HepG2 (cell line): Measurements from ENCODE around the gene ZFP14. TPM values are rescaled to one million over a fixed set of nuclear protein-coding genes. Genes with fewer than 3 reads are reported as not detected.

ENCODE experiments used
- AGO2 ChIP-seq: fragments of 200-400 bp; formaldehyde crosslinking; optimal IDR thresholded peaks from 2 replicates; pipeline ENCODE3; 2017; ENCODE audit warnings: mild to moderate bottlenecking, low read depth, low read length, moderate library complexity
- ARHGAP35 ChIP-seq: sonication (generic); formaldehyde crosslinking; IDR thresholded peaks from 2 replicates; pipeline ENCODE4 v1.9.0; 2022; ENCODE audit warnings: mild to moderate bottlenecking, inconsistent platforms, moderate library complexity, missing genetic modification reagents, borderline replicate concordance
- CBX2 ChIP-seq, 2 experiments: fragments of 200-600 bp in 1 of 2; sonication (generic); formaldehyde crosslinking in 1 of 2; IDR thresholded peaks; 2 replicates each; pipeline versions ENCODE4 v1.7.0 to v1.8.1; 2018 to 2022; ENCODE audit warnings: low read depth in 2 of 2, low read length in 1 of 2, mild to moderate bottlenecking in 1 of 2, missing genetic modification reagents in 1 of 2
- DZIP1 ChIP-seq: sonication (generic); formaldehyde crosslinking; IDR thresholded peaks from 2 replicates; pipeline ENCODE4 v1.5.0; 2020; ENCODE audit warnings: mild to moderate bottlenecking, missing genetic modification reagents
- HNF4A ChIP-seq: sonication (generic); formaldehyde crosslinking; IDR thresholded peaks from 2 replicates; pipeline ENCODE4 v1.4.0; 2020; ENCODE audit warnings: missing genetic modification reagents
- MLLT10 ChIP-seq: sonication (generic); formaldehyde crosslinking; IDR thresholded peaks from 2 replicates; pipeline ENCODE4 v1.4.0; 2020; ENCODE audit warnings: missing genetic modification reagents
- PHB2 ChIP-seq: fragments of 450-650 bp; IDR thresholded peaks from 2 replicates; pipeline ENCODE4 v1.6.1; 2018; ENCODE audit not compliant: partially characterized antibody
- TFDP2 ChIP-seq: sonication (generic); formaldehyde crosslinking; IDR thresholded peaks from 2 replicates; pipeline ENCODE4 v1.4.0; 2020; ENCODE audit warnings: missing genetic modification reagents
- ZBTB7A ChIP-seq: sonication (generic); formaldehyde crosslinking; IDR thresholded peaks from 2 replicates; pipeline ENCODE4 v1.8.0; 2022; ENCODE audit warnings: mild to moderate bottlenecking, missing genetic modification reagents
- ZC3H4 ChIP-seq: sonication (generic); formaldehyde crosslinking; IDR thresholded peaks from 2 replicates; pipeline ENCODE4 v1.4.0; 2020; ENCODE audit warnings: missing genetic modification reagents, borderline replicate concordance
- ZFP62 ChIP-seq: sonication (generic); formaldehyde crosslinking; IDR thresholded peaks from 2 replicates; pipeline ENCODE4 v1.4.0; 2020; ENCODE audit warnings: missing genetic modification reagents
- ZFP90 ChIP-seq: sonication (generic); formaldehyde crosslinking; IDR thresholded peaks from 2 replicates; pipeline ENCODE4 v1.8.0; 2022; ENCODE audit warnings: missing genetic modification reagents, mild to moderate bottlenecking, inconsistent platforms, borderline replicate concordance
- ZNF10 ChIP-seq: sonication (generic); formaldehyde crosslinking; IDR thresholded peaks from 2 replicates; pipeline ENCODE4 v1.4.0; 2020; ENCODE audit warnings: mild to moderate bottlenecking, low read depth, missing genetic modification reagents, borderline replicate concordance
- ZNF230 ChIP-seq: sonication (generic); formaldehyde crosslinking; IDR thresholded peaks from 2 replicates; pipeline ENCODE4 v1.4.0; 2020; ENCODE audit warnings: mild to moderate bottlenecking, missing genetic modification reagents
- ZNF280D ChIP-seq: sonication (generic); formaldehyde crosslinking; IDR thresholded peaks from 2 replicates; pipeline ENCODE4 v1.5.1; 2020; ENCODE audit warnings: mild to moderate bottlenecking, missing genetic modification reagents
- ZNF333 ChIP-seq: sonication (generic); formaldehyde crosslinking; IDR thresholded peaks from 2 replicates; pipeline ENCODE4 v1.4.0; 2020; ENCODE audit warnings: mild to moderate bottlenecking, missing genetic modification reagents, borderline replicate concordance
- ZNF44 ChIP-seq: sonication (generic); formaldehyde crosslinking; IDR thresholded peaks from 2 replicates; pipeline ENCODE4 v1.5.1; 2020; ENCODE audit warnings: mild to moderate bottlenecking, missing genetic modification reagents
- ZNF615 ChIP-seq: sonication (generic); formaldehyde crosslinking; IDR thresholded peaks from 2 replicates; pipeline ENCODE4 v1.5.0; 2020; ENCODE audit warnings: mild to moderate bottlenecking, missing genetic modification reagents, borderline replicate concordance
- polyA plus RNA-seq, 8 experiments: library from polyadenylated mRNA; depleted of rRNA in 3 of 8; stranded (reverse) in 7 of 8; unstranded in 1 of 8; fragments of >200 nt; fragmentation: Illumina TruSeq in 4 of 8; extraction: Trizol in 4 of 8; gene quantifications; 2 replicates each; pipeline versions ENCODE4 v1.2.1 to v1.2.3, GENCODE V29; 2011 to 2016; ENCODE audit warnings: low read depth in 4 of 8, missing spikeins in 1 of 8, mixed read lengths in 1 of 8; ENCODE audit not compliant: insufficient read depth in 1 of 8
- total RNA-seq, 5 experiments: library from RNA; depleted of rRNA; stranded (reverse); fragments of >200 nt; fragmentation: Illumina TruSeq; extraction: Trizol; gene quantifications; 2 replicates each; pipeline ENCODE4 v1.2.3, GENCODE V29; 2016; ENCODE audit warnings: low read depth in 1 of 5
- TF ChIP-seq, protein P1 (sequence below): sonication (generic); formaldehyde crosslinking; IDR thresholded peaks from 2 replicates; pipeline ENCODE4 v1.4.0; 2020; ENCODE audit warnings: low read depth, mild to moderate bottlenecking, missing genetic modification reagents
- TF ChIP-seq, protein P2 (sequence below): IDR thresholded peaks from 2 replicates; pipeline ENCODE4 v1.6.1; 2012; ENCODE audit warnings: inconsistent platforms

Gene ZFP14
- total and polyA plus RNA-seq, 2 of the 13 experiments (the other 11 are each of a cell fraction or from before 2014, with no cell fraction given), result 2.0 to 5.0 TPM

GRCh38 chr19:36418287-36419001 lies 39.4 kb upstream of the ZFP14 start, which contains the start of gene ZFP82 (continued):
- TF ChIP-seq AGO2, result no peak
- no peak for TF ChIP-seq PHB2
- TF ChIP-seq ZC3H4, result no peak
- no peak for TF ChIP-seq ZFP62 (CRISPR knock-in tag)
- TF ChIP-seq ZBTB7A (CRISPR knock-in tag), result peak; percentile 61; the same call in 1 of the 2 replicates
- 0 out of 2 replicates have a peak, but pooled peaks have one; percentile 22 for TF ChIP-seq ZNF230 (CRISPR knock-in tag)
- no peak for TF ChIP-seq ZFP90
- no peak for TF ChIP-seq ZNF615 (CRISPR knock-in tag)
- no peak; the same call in 1 of the 2 replicates for TF ChIP-seq ZNF333 (CRISPR knock-in tag)
- TF ChIP-seq, protein P1, sequence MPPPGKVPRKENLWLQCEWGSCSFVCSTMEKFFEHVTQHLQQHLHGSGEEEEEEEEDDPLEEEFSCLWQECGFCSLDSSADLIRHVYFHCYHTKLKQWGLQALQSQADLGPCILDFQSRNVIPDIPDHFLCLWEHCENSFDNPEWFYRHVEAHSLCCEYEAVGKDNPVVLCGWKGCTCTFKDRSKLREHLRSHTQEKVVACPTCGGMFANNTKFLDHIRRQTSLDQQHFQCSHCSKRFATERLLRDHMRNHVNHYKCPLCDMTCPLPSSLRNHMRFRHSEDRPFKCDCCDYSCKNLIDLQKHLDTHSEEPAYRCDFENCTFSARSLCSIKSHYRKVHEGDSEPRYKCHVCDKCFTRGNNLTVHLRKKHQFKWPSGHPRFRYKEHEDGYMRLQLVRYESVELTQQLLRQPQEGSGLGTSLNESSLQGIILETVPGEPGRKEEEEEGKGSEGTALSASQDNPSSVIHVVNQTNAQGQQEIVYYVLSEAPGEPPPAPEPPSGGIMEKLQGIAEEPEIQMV (CRISPR knock-in tag), result no peak
- TF ChIP-seq, protein P2, sequence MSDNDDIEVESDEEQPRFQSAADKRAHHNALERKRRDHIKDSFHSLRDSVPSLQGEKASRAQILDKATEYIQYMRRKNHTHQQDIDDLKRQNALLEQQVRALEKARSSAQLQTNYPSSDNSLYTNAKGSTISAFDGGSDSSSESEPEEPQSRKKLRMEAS, result peak; percentile 77
- no peak for TF ChIP-seq CBX2 (IDR thresholded peaks at IDR 0.05; ENCODE audit: low read depth, low read length)
- no peak for TF ChIP-seq CBX2 (CRISPR knock-in tag; IDR thresholded peaks at IDR 0.05; ENCODE audit: low read depth)
- no peak for TF ChIP-seq ZNF44 (CRISPR knock-in tag)
- no peak; the same call in 1 of the 2 replicates for TF ChIP-seq TFDP2 (CRISPR knock-in tag)
- no peak for TF ChIP-seq ARHGAP35
- TF ChIP-seq DZIP1 (CRISPR knock-in tag), result no peak
- no peak for TF ChIP-seq MLLT10 (CRISPR knock-in tag)
- no peak for TF ChIP-seq ZNF10 (CRISPR knock-in tag)
- TF ChIP-seq HNF4A (CRISPR knock-in tag), result no peak
- 0 out of 2 replicates have a peak, but pooled peaks have one; percentile 43 for TF ChIP-seq ZNF280D (CRISPR knock-in tag)
